ENCODE measurements around the gene DPP7.

DPP7 gene

GRCh38 chr9:137069508-137070091, 44.9 kb downstream of the DPP7 start:
- H3K27me3 ChIP-seq (ENCODE audit: insufficient read depth, poor library complexity, severe bottlenecking) = no peaks in the 10 kb centered on the region
- peak overlapping the region; percentile 90 for H3K4me3 ChIP-seq (ENCODE audit: severe bottlenecking)
- no peaks in the 10 kb centered on the region for H3K4me1 ChIP-seq (ENCODE audit: insufficient read depth, poor library complexity, severe bottlenecking)
- no peak for ATAC-seq (ENCODE audit: low read depth)
- no peak for DNase-seq (ENCODE audit: low spot score)
- no peak for TF ChIP-seq CTCF (IDR thresholded peaks at IDR 0.05; ENCODE audit: poor library complexity, severe bottlenecking)
- H3K36me3 ChIP-seq (ENCODE audit: low read depth) = no peaks in the 10 kb centered on the region
- peak overlapping the region; percentile 47 for H3K27ac ChIP-seq (ENCODE audit: poor library complexity, severe bottlenecking)
- no peaks in the 10 kb centered on the region for H3K9me3 ChIP-seq (ENCODE audit: severe bottlenecking)

- no peak for TF ChIP-seq CTCF (IDR thresholded peaks at IDR 0.05; ENCODE audit: poor library complexity, severe bottlenecking)
- ATAC-seq (ENCODE audit: low read depth) = no peak
- no peaks in the 10 kb centered on the region for H3K36me3 ChIP-seq (ENCODE audit: low read depth)
- no peak for DNase-seq (ENCODE audit: low spot score)
- no peaks in the 10 kb centered on the region for H3K9me3 ChIP-seq (ENCODE audit: severe bottlenecking)
- H3K4me1 ChIP-seq (ENCODE audit: insufficient read depth, poor library complexity, severe bottlenecking) = no peaks in the 10 kb centered on the region
- H3K27ac ChIP-seq (ENCODE audit: poor library complexity, severe bottlenecking) = no peak overlapping the region
- H3K4me3 ChIP-seq (ENCODE audit: severe bottlenecking) = peak overlapping the region; percentile 90
- no peaks in the 10 kb centered on the region for H3K27me3 ChIP-seq (ENCODE audit: insufficient read depth, poor library complexity, severe bottlenecking)
Measured at GRCh38 chr9:137068539-137069507, 45.7 kb downstream of the DPP7 start.

- no peak for DNase-seq (ENCODE audit: low spot score)
- TF ChIP-seq CTCF (IDR thresholded peaks at IDR 0.05; ENCODE audit: poor library complexity, severe bottlenecking) = peak; percentile 83
- H3K36me3 ChIP-seq (ENCODE audit: low read depth) = no peaks in the 10 kb centered on the region
- no peaks in the 10 kb centered on the region for H3K9me3 ChIP-seq (ENCODE audit: severe bottlenecking)
- H3K27ac ChIP-seq (ENCODE audit: poor library complexity, severe bottlenecking) = no peak overlapping the region
- H3K4me3 ChIP-seq (ENCODE audit: severe bottlenecking) = no peak overlapping the region
- H3K27me3 ChIP-seq (ENCODE audit: insufficient read depth, poor library complexity, severe bottlenecking) = no peaks in the 10 kb centered on the region
- peak; percentile 38 for ATAC-seq (ENCODE audit: low read depth)
- H3K4me1 ChIP-seq (ENCODE audit: insufficient read depth, poor library complexity, severe bottlenecking) = no peaks in the 10 kb centered on the region
Measured at GRCh38 chr9:137067860-137068538, 46.5 kb downstream of the DPP7 start.

- no peak for ATAC-seq (ENCODE audit: low read depth)
Measured at GRCh38 chr9:137066096-137066861, 48.3 kb downstream of the DPP7 start.

More at GRCh38 chr9:137066096-137066861, 48.3 kb downstream of the DPP7 start:
- Histone ChIP-seq H3K4me1 (ENCODE audit: insufficient read depth, poor library complexity, severe bottlenecking) (peaks cover 9% of the 10 kb centered on the region), H3K36me3 (ENCODE audit: low read depth) (no peaks in the 10 kb centered on the region), H3K27ac (ENCODE audit: poor library complexity, severe bottlenecking) (no peak overlapping the region), H3K9me3 (ENCODE audit: severe bottlenecking) (no peaks in the 10 kb centered on the region), H3K4me3 (ENCODE audit: severe bottlenecking) (no peak overlapping the region), H3K27me3 (ENCODE audit: insufficient read depth, poor library complexity, severe bottlenecking) (no peaks in the 10 kb centered on the region)
- TF ChIP-seq CTCF (IDR thresholded peaks at IDR 0.05; ENCODE audit: poor library complexity, severe bottlenecking) = no peak
- DNase-seq (ENCODE audit: low spot score) = no peak

Measured in RWPE2 (cell line).